Breast epithelium (tissue), 4 donors: ENCODE measurements around the gene RPL29. TPM values are rescaled to one million over a fixed set of nuclear protein-coding genes. Genes with fewer than 3 reads are reported as not detected.
A peak's percentile ranks its signal among the peaks of the same experiment; 100 is the strongest.

Source experiments
- DNase-seq, 2 donors: peaks; one replicate each; pipeline ENCODE4 v3.0.0-alpha.2; 2019; ENCODE audit warnings: low spot score in 2 of 2
- H3K27ac ChIP-seq, 2 donors: fragments of 200-600 bp; sonication (generic) in 1 of 2; one replicate each; pipeline ENCODE4 v1.5.1; 2016 to 2019; ENCODE audit warnings: mild to moderate bottlenecking in 1 of 2
- H3K27me3 ChIP-seq, 2 donors: fragments of 200-600 bp; sonication (generic) in 1 of 2; one replicate each; pipeline versions ENCODE4 v1.5.1 to v1.6.0; 2017 to 2019; ENCODE audit warnings: control low read depth in 1 of 2, mild to moderate bottlenecking in 1 of 2
- H3K36me3 ChIP-seq: fragments of 200-600 bp; one replicate; pipeline ENCODE4 v1.5.1; 2019
- H3K4me1 ChIP-seq, 2 donors: fragments of 200-600 bp; sonication (generic); one replicate each; pipeline ENCODE4 v1.5.1; 2016 to 2019; ENCODE audit warnings: control low read depth in 1 of 2
- H3K4me3 ChIP-seq, 3 donors: fragments of 200-600 bp; sonication (generic); 1 replicate in 2 of 3; 2 replicates in 1 of 3; pipeline ENCODE4 v1.5.1; 2016 to 2019; ENCODE audit warnings: mild to moderate bottlenecking in 3 of 3, moderate library complexity in 2 of 3
- H3K9me3 ChIP-seq, 2 donors: fragments of 200-600 bp; sonication (generic) in 1 of 2; one replicate each; pipeline ENCODE4 v1.5.1; 2016 to 2019; ENCODE audit warnings: control low read depth in 1 of 2
- POLR2A ChIP-seq: fragments of 450-650 bp; IDR thresholded peaks from one replicate; pipeline ENCODE4 v1.6.1; 2016; ENCODE audit warnings: antibody characterized with exemption, mild to moderate bottlenecking, moderate library complexity
- POLR2AphosphoS5 ChIP-seq, 3 donors: sonication (generic); formaldehyde crosslinking; IDR thresholded peaks; one replicate each; pipeline ENCODE4 v1.6.1; 2017; ENCODE audit warnings: antibody characterized with exemption in 3 of 3
- intact Hi-C: fragments of 100-400 bp; cut with DNase I; formaldehyde crosslinking; loops from one replicate; pipeline ENCODE4 v1.15.1; 2023; ENCODE audit warnings: low total_unique reads
- total RNA-seq, 3 donors: library from RNA; depleted of rRNA; stranded (reverse); fragments of >200 nt; gene quantifications; one replicate each; pipeline ENCODE4 v1.1.0, GENCODE V29; 2016
- TF ChIP-seq, protein P1 (sequence below), 3 donors: fragments of 450-650 bp; IDR thresholded peaks; one replicate each; pipeline ENCODE4 v1.5.1; 2016 to 2017; ENCODE audit warnings: antibody characterized with exemption in 3 of 3, mild to moderate bottlenecking in 3 of 3, moderate library complexity in 3 of 3

The RPL29 gene
- total RNA-seq, 3 donors from 2014 or later, result 1,890 to 2,530 (median 2,229) TPM

DNA sequence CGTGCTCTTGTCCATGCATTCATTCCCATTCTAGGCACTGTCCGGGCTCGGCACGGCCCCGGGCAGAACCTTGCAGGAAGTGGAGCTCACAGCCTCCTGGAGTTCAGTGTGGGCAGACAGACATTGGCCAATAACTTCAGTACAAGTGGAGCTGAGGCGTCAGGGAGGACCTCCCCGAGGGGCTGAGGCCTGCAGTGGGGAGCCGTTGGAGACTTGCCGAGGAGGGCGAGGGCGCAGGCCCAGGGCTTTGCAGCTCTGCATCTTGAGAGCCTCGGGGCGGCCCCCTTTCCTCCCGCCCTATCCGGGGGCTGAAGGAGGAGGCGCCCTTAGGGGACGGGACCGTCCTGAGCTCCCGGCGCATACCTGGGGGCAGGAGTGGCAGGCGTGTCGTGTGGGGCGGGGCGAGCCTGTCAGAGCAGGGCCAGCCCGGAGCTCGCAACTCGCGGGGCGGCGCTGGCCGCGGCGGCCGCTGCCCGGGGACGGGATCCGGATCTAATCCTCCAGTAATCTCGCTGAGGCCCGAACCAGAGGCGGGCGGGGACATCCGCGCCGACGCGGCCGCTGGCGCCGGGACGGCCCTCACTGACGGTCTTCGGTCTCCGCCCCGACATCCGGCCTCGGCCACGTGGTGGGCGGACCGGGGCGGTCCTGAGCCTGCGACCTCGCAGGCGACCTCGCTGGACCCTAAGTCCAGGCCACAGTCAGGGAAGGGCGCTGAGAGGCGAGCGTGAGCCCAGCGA, 12.7 kb downstream of the RPL29 start, which contains the start of gene ACY1:
Gene ACY1 (plus strand): TSS at position 698 of the 740 bp plus-strand sequence. CDS start 530 bp downstream, outside the sequence.
- TF ChIP-seq POLR2AphosphoS5 (IDR thresholded peaks at IDR 0.05), result peak; percentile 42 to 69 (median 59)
- TF ChIP-seq, protein P1, sequence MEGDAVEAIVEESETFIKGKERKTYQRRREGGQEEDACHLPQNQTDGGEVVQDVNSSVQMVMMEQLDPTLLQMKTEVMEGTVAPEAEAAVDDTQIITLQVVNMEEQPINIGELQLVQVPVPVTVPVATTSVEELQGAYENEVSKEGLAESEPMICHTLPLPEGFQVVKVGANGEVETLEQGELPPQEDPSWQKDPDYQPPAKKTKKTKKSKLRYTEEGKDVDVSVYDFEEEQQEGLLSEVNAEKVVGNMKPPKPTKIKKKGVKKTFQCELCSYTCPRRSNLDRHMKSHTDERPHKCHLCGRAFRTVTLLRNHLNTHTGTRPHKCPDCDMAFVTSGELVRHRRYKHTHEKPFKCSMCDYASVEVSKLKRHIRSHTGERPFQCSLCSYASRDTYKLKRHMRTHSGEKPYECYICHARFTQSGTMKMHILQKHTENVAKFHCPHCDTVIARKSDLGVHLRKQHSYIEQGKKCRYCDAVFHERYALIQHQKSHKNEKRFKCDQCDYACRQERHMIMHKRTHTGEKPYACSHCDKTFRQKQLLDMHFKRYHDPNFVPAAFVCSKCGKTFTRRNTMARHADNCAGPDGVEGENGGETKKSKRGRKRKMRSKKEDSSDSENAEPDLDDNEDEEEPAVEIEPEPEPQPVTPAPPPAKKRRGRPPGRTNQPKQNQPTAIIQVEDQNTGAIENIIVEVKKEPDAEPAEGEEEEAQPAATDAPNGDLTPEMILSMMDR (IDR thresholded peaks at IDR 0.05), result peak in 1 of 3 donors; percentile 6
- TF ChIP-seq POLR2A, result no peak
- H3K36me3 ChIP-seq, result no peaks in the 10 kb centered on the region
- peaks cover 4 to 17% of the 10 kb centered on the region in 2 donors for H3K4me1 ChIP-seq
- H3K27me3 ChIP-seq, result no peaks in the 10 kb centered on the region
- DNase-seq, result peak; percentile 79 to 80
- H3K9me3 ChIP-seq, result no peaks in the 10 kb centered on the region
- intact Hi-C loops, result no loop called here
- peak within 1 kb of the TSS; percentile 52 to 74 (median 69) for H3K4me3 ChIP-seq
- H3K27ac ChIP-seq, result peak within 1 kb of the TSS; percentile 95 to 97

- Histone ChIP-seq H3K27me3 (no peaks in the 10 kb centered on the region), H3K36me3 (no peaks in the 10 kb centered on the region), H3K27ac (peak overlapping the region; percentile 95 to 97), H3K4me3 (peak overlapping the region; percentile 52 to 74 (median 69)), H3K4me1 (peaks cover 4 to 17% of the 10 kb centered on the region in 2 donors), H3K9me3 (no peaks in the 10 kb centered on the region)
- DNase-seq, result no peak
- intact Hi-C loops, result no loop called here
- TF ChIP-seq, protein P1 (IDR thresholded peaks at IDR 0.05), result peak in 2 of 3 donors; percentile 35 to 36
- TF ChIP-seq POLR2AphosphoS5 (IDR thresholded peaks at IDR 0.05), result no peak
- no peak for TF ChIP-seq POLR2A
Observed at GRCh38 chr3:51982352-51982837, 13.3 kb downstream of the RPL29 start.

GRCh38 chr3:51980253-51980652, 15.4 kb downstream of the RPL29 start:
- Histone ChIP-seq H3K9me3 (no peaks in the 10 kb centered on the region), H3K36me3 (no peaks in the 10 kb centered on the region), H3K27ac (peak overlapping the region in 1 of 2 donors; percentile 30), H3K27me3 (no peaks in the 10 kb centered on the region), H3K4me1 (peaks cover 4 to 17% of the 10 kb centered on the region in 2 donors), H3K4me3 (no peak overlapping the region)
- DNase-seq, result no peak
- TF ChIP-seq POLR2AphosphoS5 (IDR thresholded peaks at IDR 0.05) (no peak), POLR2A (no peak)
- TF ChIP-seq, protein P1 (IDR thresholded peaks at IDR 0.05), result no peak
- intact Hi-C loops, result no loop called here

DNA sequence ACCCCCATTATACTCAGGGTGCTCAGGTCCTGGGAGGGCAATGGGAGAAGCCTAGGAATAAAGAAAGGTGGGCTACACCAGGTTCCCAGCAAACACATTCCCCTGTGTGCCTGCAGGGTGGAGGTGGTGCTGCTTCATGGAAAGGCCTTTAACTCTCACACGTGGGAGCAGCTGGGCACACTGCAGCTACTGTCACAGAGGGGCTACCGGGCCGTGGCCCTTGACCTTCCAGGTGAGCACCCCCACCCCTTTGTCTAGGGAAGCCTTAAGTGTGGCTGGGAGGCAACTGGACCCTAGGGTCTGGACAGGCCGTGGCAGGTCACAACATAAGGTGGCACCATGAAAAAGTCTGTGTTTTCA, 17.6 kb downstream of the RPL29 start:
- no peak overlapping the region for H3K4me3 ChIP-seq
- no peaks in the 10 kb centered on the region for H3K27me3 ChIP-seq
- H3K27ac ChIP-seq, result peak overlapping the region; percentile 45 to 96
- H3K4me1 ChIP-seq, result peaks cover 7 to 14% of the 10 kb centered on the region in 2 donors
- intact Hi-C loops, result no loop called here
- no peak for DNase-seq
- TF ChIP-seq POLR2A (no peak), POLR2AphosphoS5 (IDR thresholded peaks at IDR 0.05) (no peak)
- TF ChIP-seq, protein P1 (IDR thresholded peaks at IDR 0.05), result no peak
- no peaks in the 10 kb centered on the region for H3K9me3 ChIP-seq
- no peaks in the 10 kb centered on the region for H3K36me3 ChIP-seq

DNA sequence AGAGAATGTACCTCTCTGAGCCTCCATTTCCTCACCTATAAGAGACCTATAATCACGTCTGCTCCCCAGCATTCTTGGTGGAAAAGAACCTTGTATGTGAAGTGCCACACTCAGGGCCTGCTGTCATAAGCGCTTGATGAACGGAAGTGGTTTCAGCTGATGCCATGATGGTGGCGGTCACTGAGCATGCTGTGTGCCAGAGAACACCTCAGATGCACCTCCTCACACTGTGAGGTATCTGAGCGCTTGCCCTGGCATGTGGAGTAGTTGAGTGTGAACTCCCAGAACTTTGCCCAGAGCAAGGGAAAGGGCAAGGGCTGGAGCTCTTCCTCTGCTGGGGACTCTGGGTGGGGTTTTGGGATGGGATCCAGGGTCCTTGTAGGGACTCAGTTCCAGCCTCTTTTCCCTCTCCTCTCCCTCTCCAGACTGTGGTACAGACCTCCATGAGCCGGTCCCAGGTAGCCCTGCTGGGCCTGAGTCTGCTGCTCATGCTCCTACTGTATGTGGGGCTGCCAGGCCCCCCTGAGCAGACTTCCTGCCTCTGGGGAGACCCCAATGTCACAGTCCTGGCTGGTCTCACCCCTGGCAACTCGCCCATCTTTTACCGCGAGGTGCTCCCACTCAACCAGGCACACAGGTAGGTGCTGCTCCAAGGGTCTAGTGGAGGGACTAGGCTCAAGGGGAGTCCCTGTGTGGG, 18.1 kb downstream of the RPL29 start:
- intact Hi-C loops, result no loop called here
- Histone ChIP-seq H3K27me3 (no peaks in the 10 kb centered on the region), H3K9me3 (no peaks in the 10 kb centered on the region), H3K27ac (peak overlapping the region; percentile 45 to 96), H3K4me3 (no peak overlapping the region), H3K4me1 (peaks cover 7 to 14% of the 10 kb centered on the region in 2 donors), H3K36me3 (no peaks in the 10 kb centered on the region)
- TF ChIP-seq POLR2AphosphoS5 (IDR thresholded peaks at IDR 0.05) (no peak), POLR2A (no peak)
- TF ChIP-seq, protein P1 (IDR thresholded peaks at IDR 0.05), result no peak
- DNase-seq, result peak in 1 of 2 donors; percentile 48
